K562 (cell line): ENCODE measurements around the gene CTPS1. TPM values are rescaled to one million over a fixed set of nuclear protein-coding genes. Genes with fewer than 3 reads are reported as not detected.

Experiments used
- AFF4 ChIP-seq: sonication (generic); formaldehyde crosslinking; IDR thresholded peaks from 2 replicates; pipeline ENCODE4 v1.8.0; 2023; ENCODE audit warnings: mild to moderate bottlenecking, missing genetic modification reagents
- ATF7 ChIP-seq: fragments of 450-650 bp; IDR thresholded peaks from 2 replicates; pipeline ENCODE4 v1.7.1; 2014; ENCODE audit warnings: mild to moderate bottlenecking, moderate library complexity
- BACH1 ChIP-seq: fragments of 200-800 bp; sonication (Bioruptor generic); IDR thresholded peaks from 2 replicates; pipeline ENCODE4 v1.6.1; 2016; ENCODE audit warnings: missing genetic modification characterization, missing compliant biosample characterization
- CBX1 ChIP-seq: sonication (generic); IDR thresholded peaks from 2 replicates; pipeline ENCODE4 v1.6.1; 2016; ENCODE audit warnings: antibody characterized with exemption, low read depth, mild to moderate bottlenecking
- CREB5 ChIP-seq: fragments of 250-450 bp; sonication (Bioruptor Pico); IDR thresholded peaks from 2 replicates; pipeline ENCODE4 v1.5.0; 2020; ENCODE audit warnings: mild to moderate bottlenecking
- E2F1 ChIP-seq: sonication (generic); formaldehyde crosslinking; IDR thresholded peaks from 2 replicates; pipeline ENCODE4 v1.8.1; 2023; ENCODE audit warnings: mild to moderate bottlenecking, missing genetic modification reagents, moderate library complexity
- EP400 ChIP-seq: fragments of 450-650 bp; IDR thresholded peaks from 2 replicates; pipeline ENCODE4 v1.6.1; 2017; ENCODE audit warnings: antibody characterized with exemption, mild to moderate bottlenecking, moderate library complexity
- FOXO4 ChIP-seq: fragments of 450-650 bp; formaldehyde crosslinking; IDR thresholded peaks from 2 replicates; pipeline ENCODE4 v1.4.0; 2020; ENCODE audit warnings: mild to moderate bottlenecking, moderate library complexity
- HNRNPUL1 ChIP-seq: fragments of 200-400 bp; formaldehyde crosslinking; IDR thresholded peaks from 2 replicates; pipeline ENCODE4 v1.6.1; 2017; ENCODE audit warnings: low read length
- NFYB ChIP-seq: IDR thresholded peaks from 2 replicates; pipeline ENCODE4 v1.6.1; 2011; ENCODE audit warnings: mild to moderate bottlenecking, moderate library complexity; ENCODE audit not compliant: insufficient read length; ENCODE audit errors: extremely low read depth
- NR3C1 ChIP-seq: sonication (generic); formaldehyde crosslinking; IDR thresholded peaks from 2 replicates; pipeline ENCODE4 v1.8.1; 2022; ENCODE audit warnings: missing genetic modification reagents
- POLR2AphosphoS2 ChIP-seq: IDR thresholded peaks from 2 replicates; pipeline ENCODE4 v1.6.1; 2012; ENCODE audit warnings: low read length, improper control_type of control experiment
- POU5F1 ChIP-seq: fragments of 150-350 bp; IDR thresholded peaks from 2 replicates; pipeline ENCODE4 v1.6.1; 2014; ENCODE audit warnings: borderline replicate concordance, low read length, low read depth, mild to moderate bottlenecking; ENCODE audit not compliant: partially characterized antibody
- TARDBP ChIP-seq: fragments of 450-650 bp; IDR thresholded peaks from 2 replicates; pipeline ENCODE4 v1.6.1; 2016
- TCF7L2 ChIP-seq: fragments of 150-350 bp; IDR thresholded peaks from 2 replicates; pipeline ENCODE4 v1.6.1; 2016; ENCODE audit warnings: low read depth, mild to moderate bottlenecking, low read length, moderate library complexity
- ZBTB33 ChIP-seq: sonication (generic); formaldehyde crosslinking; IDR thresholded peaks from 2 replicates; pipeline ENCODE4 v1.8.1; 2023; ENCODE audit warnings: mild to moderate bottlenecking, missing genetic modification reagents
- ZBTB8A ChIP-seq: fragments of 450-650 bp; IDR thresholded peaks from 2 replicates; pipeline ENCODE4 v1.6.1; 2018; ENCODE audit warnings: mild to moderate bottlenecking, moderate library complexity; ENCODE audit not compliant: partially characterized antibody
- polyA plus RNA-seq, 8 experiments: library from polyadenylated mRNA; depleted of rRNA in 4 of 8; stranded (reverse) in 5 of 8; unstranded in 3 of 8; fragments of >200 nt; fragmentation: Nextera tagmentation in 2 of 8; fragmentation: Illumina TruSeq in 1 of 8; extraction: Ambion mirVana in 2 of 8; extraction: Trizol in 1 of 8; gene quantifications; 2 replicates each; pipeline versions ENCODE4 v1.2.1 to v1.2.3, GENCODE V29; 2011 to 2014; ENCODE audit warnings: inconsistent platforms in 1 of 8, missing spikeins in 1 of 8
- total RNA-seq, 7 experiments: library from RNA; depleted of rRNA in 6 of 7; stranded (reverse); fragments of >200 nt in 6 of 7; fragmentation: Illumina TruSeq in 2 of 7; extraction: Trizol in 2 of 7; gene quantifications; 2 replicates each; pipeline versions ENCODE4 v1.2.1 to v1.2.3, GENCODE V29; 2011 to 2021; ENCODE audit warnings: low replicate concordance in 1 of 7
- TF ChIP-seq, protein P1 (sequence below): IDR thresholded peaks from 2 replicates; pipeline ENCODE4 v1.6.1; 2012; ENCODE audit warnings: low read depth, low read length, improper control_type of control experiment, borderline replicate concordance

Gene CTPS1
- total and polyA plus RNA-seq, 9 of the 15 experiments (the other 6 are each of a cell fraction or from before 2014, with no cell fraction given), result 44.4 to 164 (median 87.7) TPM

GRCh38 chr1:40974945-40975344 lies 4.6 kb upstream of the CTPS1 start (continued):
- TF ChIP-seq, protein P1, sequence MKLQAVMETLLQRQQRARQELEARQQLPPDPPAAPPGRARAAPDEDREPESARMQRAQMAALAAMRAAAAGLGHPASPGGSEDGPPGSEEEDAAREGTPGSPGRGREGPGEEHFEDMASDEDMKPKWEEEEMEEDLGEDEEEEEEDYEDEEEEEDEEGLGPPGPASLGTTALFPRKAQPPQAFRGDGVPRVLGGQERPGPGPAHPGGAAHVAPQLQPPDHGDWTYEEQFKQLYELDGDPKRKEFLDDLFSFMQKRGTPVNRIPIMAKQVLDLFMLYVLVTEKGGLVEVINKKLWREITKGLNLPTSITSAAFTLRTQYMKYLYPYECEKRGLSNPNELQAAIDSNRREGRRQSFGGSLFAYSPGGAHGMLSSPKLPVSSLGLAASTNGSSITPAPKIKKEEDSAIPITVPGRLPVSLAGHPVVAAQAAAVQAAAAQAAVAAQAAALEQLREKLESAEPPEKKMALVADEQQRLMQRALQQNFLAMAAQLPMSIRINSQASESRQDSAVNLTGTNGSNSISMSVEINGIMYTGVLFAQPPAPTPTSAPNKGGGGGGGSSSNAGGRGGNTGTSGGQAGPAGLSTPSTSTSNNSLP, result no peak
- no peak for TF ChIP-seq POU5F1
- no peak for TF ChIP-seq FOXO4
- no peak for TF ChIP-seq NR3C1
- TF ChIP-seq ZBTB33 (CRISPR knock-in tag), result no peak
- TF ChIP-seq CREB5 (CRISPR knock-in tag), result no peak
- peak; percentile 76 for TF ChIP-seq ATF7
- no peak for TF ChIP-seq E2F1 (CRISPR knock-in tag)
- TF ChIP-seq BACH1 (tag), result no peak
- no peak for TF ChIP-seq CBX1
- TF ChIP-seq NFYB, result no peak
- no peak for TF ChIP-seq ZBTB8A
- no peak for TF ChIP-seq HNRNPUL1
- TF ChIP-seq TARDBP, result peak; percentile 88
- no peak for TF ChIP-seq AFF4 (CRISPR knock-in tag)
- TF ChIP-seq POLR2AphosphoS2, result no peak
- TF ChIP-seq TCF7L2, result no peak
- TF ChIP-seq EP400, result no peak
